NCI-H1417 treated with DMSO at 0.1 percent for 48 hours (cell line): ENCODE measurements around the gene WRNIP1.

ENCODE experiments used
- DNase-seq: peaks from one replicate; lab custom pipeline; 2025; lab: John Stamatoyannopoulos, UW

WRNIP1 gene

DNA sequence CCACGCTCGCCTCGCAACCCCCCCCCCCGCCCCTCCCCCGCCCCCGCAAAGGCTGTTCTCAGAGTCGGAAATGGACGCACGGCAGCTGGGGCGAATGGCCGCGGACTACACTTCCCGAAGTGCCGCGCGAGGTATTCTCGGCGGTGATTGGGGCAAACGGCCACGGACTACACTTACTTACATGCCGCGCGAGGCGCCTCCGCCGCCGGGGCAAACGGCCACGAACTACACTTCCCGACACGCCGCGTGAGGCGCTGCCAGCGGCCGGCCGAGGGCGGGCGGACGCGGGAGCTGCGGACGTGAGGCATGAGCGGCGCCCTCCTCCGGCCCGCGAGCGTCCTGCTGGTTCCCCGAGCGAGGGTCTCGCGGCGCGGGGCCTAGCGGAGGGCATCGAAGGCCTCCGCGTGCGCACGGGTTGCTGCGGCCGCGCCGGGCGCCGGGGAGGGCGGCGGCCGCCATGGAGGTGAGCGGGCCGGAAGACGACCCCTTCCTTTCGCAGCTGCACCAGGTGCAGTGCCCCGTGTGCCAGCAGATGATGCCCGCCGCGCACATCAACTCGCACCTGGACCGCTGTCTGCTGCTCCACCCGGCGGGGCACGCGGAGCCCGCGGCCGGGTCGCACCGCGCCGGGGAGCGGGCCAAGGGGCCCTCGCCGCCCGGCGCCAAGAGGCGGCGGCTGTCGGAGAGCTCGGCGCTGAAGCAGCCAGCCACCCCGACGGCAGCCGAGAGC is at the start of gene WRNIP1:
Gene WRNIP1 (plus strand): TSS at position 228 of the 730 bp plus-strand sequence. CDS start 230 bp downstream, at position 458.
- peak; percentile 88 for DNase-seq

DNA sequence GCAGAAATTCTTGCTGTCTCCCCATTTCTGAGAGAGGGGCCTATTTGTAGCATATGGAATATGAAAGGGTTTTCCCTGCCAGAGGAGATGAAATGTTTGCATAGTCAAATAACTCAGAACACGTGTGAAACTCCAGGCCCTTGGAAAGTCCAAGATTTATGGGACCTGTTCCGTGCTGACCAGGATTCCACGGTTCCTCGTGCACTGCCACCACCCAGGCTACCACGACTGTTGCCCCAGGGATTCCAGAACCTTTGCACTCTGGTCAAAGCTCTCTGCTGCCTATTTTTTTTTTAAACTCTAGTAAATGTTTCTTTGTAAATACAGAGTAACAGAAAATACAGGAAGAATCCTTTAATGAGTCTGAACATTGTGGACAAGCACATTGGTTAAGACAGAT is 49.5 kb upstream of the WRNIP1 start:
- DNase-seq: no peak

DNA sequence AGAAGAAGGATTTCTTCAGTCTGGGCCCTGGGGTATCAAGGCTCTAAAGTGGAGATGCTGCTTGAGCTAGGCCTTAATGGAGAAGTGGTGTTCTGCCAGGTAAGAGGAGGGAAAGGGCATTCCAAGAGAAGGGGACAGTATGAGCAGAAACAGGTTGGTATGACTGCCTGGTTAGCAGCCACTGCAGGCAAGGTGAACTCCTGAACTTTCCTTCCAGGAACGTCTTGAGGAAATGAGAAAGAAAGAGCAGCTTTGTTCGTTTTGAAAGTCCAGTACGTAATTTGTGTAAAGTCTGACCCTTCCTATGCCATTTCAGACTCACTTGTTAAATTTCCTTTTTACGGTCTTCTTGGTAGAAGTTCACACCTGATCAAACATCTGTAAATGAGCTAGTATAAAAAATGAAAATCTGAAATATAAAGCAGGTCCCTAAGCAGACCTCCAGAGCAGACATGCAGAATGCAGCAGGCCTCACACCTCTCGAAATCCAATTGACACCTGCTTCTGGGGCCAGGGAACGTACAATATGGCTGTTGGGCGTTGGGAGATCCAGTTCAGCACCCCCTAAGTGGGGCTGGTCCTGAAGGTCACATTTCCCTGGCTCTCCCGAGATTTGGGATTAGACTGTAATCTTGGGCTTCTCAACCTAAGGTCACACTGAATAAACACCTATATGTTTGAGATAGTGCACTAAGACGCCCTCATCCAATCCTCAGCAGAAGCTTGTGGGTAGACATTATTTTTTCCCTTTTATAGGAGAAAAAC is 48.1 kb upstream of the WRNIP1 start:
- DNase-seq: no peak

DNA sequence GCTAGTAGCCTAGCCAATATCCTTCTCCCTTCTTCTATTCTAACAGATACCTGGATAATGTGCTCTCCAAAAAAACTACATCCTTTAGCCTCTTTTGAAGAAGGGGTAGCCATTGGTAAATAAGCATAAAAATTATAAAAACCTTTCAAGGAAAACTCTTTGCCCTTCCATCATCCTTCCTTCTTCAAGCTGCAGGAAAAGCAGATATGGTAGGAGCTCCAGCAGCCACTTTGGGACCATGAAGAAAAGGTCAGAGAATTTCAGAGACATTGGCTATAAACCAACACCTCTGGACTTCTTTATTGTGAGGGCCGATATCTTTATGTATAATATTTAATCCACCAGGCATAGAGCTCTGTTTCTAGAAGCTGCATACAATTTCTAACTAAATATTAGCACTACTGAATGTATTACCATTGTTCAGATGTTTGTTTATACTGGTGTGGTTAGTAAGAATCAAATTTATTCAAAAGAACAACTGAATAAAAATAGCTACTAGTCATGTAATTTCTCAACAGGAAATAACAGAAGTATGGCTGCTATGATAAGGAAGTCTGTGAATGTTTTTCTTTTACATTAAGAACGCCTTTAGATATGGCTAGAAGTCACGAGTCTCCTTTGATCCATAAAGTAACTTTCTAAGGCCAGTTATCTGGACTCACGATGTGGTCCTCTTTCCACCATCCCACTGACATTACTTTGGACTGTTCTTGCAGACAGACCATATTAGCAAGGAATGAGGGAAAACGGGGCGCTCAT is 46.7 kb upstream of the WRNIP1 start:
- DNase-seq: no peak

DNA sequence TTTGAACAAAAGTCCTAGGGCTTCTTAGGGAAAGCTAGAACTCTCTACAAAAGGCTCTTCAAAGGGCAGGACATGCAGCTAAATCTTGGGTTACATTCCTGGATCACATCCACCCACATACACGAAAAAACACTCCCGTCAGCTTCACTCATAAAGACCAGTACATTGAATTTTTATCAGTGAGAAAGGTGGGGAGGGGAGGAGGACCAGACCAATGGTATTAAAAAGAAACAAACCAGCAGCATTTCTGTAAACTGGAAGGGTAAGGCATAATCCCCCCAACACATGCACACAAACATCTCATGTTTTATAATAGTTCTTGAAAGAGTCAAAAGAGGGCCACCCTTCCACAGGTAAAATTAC is 46.1 kb upstream of the WRNIP1 start:
- DNase-seq: no peak

DNA sequence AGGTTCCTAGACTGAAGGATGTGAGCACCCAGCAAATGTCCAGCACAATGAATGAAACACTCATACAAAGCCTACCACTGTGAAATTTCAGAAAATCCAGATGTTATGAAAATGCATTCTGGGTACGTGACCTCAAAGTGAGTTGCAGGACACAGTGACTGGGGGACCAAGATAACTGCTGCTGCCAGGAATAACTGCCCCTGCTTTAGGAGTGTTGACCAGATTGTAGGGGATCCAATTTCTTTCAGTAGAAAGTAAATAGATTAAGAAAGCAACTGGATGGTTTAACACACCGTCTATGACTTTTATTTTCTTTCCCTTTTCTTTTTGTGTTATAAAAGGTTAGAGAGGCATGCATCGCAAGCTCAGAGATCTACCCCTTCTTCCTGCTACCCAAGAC is 44.0 kb upstream of the WRNIP1 start:
- no peak for DNase-seq

DNA sequence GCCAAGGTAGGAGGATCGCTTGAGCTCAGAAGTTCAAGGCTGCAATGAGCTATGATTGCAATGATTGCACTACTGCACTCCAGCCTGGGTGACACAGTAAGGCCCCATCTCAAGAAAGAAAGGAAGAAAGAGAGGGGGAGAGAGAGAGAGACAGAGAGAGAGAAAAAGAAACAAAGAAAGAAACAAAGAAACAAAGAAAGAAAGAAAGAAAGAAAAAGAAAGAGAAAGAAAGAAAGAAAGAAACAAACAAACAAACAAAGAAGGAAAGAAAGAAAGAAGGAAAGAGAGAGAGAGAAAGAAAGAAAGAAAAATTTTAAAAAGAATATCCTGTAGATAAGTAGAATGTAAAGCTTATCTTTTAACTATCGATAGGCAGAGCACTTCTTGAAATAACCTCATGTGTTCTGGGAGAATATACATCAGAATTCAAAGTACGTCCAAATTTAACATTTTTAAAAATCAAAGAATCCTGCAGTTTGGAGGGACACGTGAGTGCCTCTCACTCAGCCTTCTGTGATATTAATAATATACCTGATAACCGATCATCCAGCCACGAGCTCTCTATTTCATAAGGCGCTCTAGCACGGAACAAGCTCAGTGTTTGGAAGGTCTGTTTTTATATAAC is 39.7 kb upstream of the WRNIP1 start:
- DNase-seq: no peak

DNA sequence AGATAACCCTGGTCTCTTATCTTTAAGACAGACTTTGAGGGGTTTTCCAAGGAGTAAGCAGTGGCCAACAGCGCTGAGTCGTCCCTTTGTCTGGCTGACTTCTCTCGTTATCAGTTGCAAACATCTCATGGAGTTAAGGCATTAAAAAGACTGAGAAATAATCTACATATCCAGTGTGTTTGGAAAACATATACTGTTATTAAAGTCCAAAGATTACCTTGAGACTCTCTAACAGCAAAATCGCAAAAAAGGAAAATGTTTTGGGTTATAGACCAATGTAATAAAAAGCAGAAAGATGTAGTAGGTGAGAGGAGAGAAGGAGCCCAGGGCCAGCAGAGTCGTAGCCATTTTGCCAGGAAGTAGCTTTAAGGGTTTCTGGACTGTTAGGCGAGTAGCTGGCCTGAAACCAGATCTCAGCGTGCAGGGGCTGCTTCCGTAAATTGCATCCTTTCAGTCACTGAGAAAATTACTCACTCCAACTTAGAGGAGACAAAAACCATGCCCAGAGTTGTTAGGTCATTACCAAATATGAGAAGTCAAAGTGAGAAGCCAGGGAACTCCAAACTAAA is 39.1 kb upstream of the WRNIP1 start:
- no peak for DNase-seq

DNA sequence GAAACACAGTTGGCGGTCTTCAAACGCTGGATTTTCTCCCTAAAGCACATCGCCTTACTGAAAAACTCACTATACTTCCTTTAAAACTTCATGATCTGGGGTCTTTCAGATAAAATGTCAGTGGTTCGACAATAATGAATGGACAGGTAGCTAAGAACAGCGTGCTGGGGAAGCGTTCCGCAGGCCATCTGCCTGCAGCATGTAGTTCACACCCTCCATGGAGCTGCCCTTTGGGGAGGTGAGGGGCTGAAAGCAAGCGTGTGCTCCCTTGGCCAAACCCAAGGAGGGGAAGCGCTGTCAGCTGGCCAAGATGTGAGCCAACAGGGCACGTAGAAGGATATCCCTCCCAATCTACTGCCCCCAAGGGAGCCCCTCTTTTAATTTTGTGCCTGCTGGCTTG is 35.3 kb upstream of the WRNIP1 start:
- DNase-seq: no peak

DNA sequence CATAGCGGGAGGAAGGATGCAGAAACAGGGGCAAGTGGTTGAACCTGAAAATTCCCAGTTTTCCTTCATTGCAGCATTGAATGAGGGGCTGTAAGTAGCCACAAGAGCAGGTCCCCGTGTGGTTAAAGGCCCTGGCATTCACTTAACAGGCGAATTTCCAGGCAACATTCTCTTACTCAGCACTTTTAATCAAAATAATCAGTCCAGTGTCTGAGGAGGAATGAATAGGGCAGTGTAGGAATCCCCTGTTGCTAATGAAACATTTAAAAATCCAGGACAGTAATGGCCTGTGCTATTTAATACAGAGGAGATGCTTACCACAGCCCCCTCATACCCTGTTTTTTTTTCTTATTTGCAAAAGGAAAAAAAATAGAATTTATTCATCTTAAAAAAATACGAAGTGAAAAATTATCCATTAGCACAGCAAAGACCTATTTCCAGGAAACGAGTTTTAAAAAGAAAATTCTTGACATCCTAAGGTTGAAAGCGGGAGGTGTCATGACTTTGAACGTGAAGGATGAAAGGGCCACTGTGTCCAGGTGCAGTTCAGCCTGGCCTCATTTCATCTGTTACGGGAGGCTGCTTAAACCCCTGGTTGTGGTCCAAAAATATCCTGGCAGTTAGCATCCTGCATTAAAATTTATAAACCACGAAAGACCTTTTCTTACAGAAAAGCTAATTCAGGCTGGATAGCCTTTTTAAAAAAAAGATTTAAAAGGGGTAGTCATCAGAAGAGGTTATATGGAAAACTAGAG is 34.7 kb upstream of the WRNIP1 start:
- no peak for DNase-seq

DNA sequence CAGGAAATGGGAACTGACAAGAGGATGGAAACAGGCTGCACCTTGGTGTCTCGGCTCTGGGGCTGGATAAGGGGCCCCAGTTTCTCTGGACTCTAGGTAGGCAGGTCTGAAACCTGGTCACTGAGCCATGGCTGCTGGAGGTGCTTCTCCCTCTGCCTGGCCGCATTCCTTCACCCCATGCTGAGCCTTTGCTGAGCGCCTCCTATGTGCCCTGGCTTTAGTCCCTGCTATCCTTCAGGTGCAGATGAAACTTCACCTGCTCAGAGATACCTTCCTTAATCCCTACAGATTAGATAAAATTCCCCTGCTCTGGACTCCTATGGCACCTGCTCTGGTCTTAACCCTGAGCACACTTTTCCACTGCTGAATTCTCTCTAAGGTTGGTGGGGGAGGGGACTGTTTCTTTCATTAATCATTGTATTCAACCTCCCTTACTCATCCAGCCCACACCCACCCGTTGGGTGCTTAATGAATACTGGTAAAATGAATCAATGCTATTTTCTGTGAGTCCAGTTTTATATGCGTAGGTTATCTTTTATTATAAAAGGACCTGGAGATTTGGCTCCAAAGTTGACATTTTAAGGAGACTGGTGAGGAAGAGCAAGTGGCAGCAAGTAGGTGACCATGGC is 33.8 kb upstream of the WRNIP1 start:
- no peak for DNase-seq

DNA sequence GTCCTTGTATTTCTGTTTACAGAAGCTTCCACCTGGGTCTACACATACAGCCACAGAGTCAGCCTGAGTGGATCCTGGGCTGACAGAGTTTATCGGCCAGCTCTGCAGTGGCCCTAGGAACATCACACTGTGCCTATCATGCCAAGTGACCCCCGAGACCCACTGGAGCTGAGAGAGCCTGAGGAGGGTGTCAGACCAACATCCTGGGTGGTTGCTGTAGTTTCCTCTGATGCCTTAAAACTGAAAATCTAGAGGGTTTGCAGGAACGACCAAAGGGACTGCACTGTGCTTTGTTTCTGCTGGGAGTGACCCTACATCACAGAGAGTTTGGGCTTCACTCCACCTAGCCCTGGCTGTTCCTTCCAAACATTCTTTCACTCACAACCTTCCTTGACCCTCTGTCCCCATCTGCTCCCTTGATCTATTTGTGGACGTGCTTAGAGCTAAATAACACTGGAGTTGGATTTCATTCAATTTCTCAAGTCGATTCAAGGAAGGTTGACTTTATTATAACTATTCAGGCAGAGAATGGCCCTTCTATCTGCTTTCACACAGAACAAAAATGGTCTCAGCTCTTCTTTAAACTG is 32.6 kb upstream of the WRNIP1 start:
- no peak for DNase-seq

DNA sequence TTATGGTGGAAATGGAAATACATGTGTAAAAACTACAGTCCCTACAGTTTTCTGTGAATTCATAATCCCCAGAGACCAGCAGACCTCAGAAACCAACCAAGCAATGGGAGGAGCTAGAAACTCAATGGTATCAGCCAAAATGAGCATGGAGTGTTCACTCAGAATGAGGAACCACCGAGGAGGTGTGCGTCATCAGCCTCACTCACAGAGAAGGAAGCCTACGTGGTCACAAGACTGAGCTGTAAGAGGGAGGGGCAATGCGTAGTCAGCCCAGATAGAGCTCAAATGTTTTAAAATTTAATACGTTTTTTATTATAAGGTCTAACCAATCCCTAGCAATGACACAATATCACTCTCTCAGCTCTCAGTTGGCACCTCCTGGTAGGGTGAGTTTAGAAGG is 31.9 kb upstream of the WRNIP1 start:
- DNase-seq: no peak

DNA sequence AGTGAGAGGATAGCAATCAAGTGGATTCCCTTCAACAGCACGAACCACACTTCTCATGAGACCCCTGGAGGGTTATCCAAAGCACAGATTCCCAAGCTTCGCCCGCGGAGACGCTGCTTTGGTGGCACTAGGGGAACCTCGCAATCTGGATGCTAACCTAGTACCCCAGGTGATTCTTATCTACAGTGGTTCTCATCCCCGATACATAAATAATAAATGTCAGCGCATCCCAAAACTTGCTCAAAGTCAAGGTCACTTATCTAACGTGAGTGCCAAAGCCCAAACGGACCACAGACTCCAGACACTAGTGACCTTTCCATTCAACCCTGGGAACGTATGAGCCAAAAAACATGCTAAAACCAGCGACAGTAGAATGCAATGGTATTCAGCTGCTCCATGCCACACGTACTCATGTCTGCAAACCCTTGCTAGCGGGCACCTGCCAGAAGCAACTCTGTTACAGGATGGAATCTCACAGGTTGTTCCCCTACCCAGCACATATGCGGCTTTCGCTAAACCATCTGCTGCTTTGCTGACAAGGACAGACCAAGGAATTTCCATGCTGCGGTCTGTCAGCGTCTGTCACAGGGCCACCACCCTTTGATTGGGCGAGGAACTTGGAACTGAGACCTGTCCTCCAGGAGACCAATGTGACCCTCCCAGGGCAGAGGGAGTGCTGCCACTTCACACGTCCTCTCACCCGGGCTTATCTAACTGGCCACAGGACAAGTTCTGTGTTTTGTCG is 31.3 kb upstream of the WRNIP1 start:
- DNase-seq: no peak

DNA sequence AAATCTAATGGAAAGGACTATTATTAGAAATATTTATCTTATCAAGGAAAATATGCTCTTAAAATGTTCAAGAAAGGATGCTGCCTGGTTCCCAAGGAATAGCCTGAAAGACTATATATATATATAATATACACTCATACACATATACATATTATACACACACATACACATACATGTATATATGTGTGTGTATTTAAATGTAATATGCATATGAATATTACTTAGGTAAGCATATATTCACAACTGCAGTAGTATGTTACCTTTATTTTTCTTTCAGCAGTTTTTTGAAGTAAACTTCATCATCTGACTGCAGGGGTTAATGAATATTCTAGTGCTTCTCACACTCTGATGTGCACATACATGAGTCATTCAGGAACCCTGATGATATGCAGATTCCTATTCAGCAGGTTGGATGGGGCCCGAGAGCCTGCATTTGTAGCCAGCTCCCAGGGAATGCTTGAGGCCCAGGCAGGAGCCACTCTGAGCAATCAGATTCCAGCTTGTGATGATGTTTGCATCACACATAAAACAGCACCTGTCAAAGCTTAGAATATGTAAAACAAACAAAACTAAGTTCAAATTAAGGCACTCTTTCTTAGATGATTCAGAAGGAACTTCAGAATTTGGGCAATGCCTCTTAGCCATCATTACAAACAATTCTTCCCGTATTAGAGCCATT is 30.6 kb upstream of the WRNIP1 start:
- DNase-seq: no peak

DNA sequence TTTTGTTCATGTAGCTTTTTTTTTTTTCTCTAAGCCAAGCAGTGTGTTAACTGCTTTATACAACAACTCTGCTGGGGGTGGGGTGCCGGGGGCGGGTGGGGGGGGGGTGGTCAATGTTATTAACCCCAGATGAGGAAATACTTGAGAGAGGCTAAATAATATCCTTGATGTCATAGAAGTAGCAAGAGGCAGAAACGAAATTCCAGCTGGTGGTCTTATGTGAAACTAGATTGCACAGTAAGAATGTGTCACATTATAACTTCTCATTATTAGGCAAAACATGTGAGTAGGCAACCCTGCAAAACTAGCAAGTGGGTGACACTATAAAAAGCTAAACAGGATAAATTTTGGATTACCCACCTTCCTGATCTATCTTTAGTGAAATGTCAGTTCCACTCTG is 27.3 kb upstream of the WRNIP1 start:
- DNase-seq: no peak

DNA sequence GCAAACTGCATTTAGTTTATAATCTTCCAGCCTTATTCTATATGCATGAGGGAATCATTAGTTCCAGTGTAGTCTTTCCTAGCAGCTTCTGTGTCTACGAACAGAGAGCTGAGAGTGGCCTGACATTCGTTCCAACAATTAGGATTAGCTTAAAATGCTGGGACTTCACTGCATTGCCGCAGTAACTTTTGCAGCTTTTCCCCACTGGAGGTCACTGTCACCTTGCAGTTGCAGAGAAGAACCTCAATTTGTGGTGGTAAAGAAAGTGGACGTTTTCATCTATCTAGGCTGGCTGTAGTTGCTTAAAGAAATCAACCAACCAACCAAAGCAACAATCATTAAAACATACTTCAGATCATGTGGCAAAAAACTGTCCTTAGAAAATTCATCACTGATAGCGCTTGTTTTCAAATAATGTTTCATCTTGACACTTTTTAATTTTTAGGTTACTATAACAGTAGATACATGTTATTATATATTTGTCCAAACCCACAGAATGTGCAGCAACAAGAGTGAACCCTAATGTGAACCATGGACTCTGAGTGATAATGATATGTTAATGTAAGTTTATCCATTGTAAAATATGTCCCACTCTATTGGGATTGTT is 26.7 kb upstream of the WRNIP1 start:
- DNase-seq: no peak

DNA sequence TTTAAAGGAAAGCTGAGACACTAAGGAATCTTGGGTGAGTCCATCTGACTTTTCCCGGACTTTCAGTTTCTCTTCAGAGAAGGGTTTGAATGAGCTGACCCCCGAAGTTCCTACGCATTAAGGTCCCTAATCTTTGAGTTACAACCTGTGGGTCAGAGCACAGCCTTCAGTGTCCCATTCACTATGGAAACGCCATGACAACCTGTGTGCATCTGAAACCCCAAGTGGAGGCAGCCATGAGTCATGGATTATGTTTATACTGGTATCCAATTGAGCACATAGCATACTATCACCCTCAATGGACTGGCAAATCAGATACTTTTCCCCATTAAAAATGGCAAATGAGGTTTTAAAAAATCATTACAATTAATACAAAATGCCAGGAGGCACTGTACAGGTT is 25.9 kb upstream of the WRNIP1 start:
- DNase-seq: no peak

DNA sequence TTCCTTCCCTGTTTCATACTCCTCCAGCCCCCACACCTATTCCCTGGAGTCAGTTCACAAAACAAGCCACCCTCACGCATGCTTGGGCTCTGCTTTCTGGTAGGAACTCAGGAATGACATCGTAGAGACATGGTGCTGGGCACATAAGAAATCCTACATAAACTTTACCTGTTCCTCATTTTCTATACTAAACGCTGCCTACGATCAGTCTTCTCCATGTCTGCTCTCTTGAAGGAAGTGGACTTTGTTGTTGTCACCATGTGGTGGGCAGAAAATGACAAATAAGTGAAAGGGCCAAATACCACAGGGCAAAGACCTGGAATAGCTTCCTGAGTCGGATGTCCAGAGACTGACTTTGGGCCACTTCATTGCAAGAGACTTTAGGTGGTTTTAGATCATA is 24.6 kb upstream of the WRNIP1 start:
- no peak for DNase-seq
